BE2C (cell line): ENCODE data around the gene LRP11.

Experiments used
- DNase-seq: peaks from one replicate; pipeline ENCODE4 v3.0.0-alpha.2; 2020
- H3K27me3 ChIP-seq: fragments of 250-450 bp; sonication (Bioruptor Pico); 2 replicates; pipeline ENCODE4 v1.5.1; 2020; ENCODE audit warnings: mild to moderate bottlenecking
- H3K36me3 ChIP-seq: fragments of 250-450 bp; sonication (Bioruptor Pico); 2 replicates; pipeline ENCODE4 v1.5.1; 2020; ENCODE audit warnings: mild to moderate bottlenecking
- H3K4me1 ChIP-seq: fragments of 250-450 bp; sonication (Bioruptor Pico); 2 replicates; pipeline ENCODE4 v1.5.1; 2020
- H3K4me3 ChIP-seq: 2 replicates; pipeline ENCODE4 v1.5.1; 2011; ENCODE audit warnings: low read depth, low read length
- H3K9me3 ChIP-seq: fragments of 250-450 bp; sonication (Bioruptor Pico); 2 replicates; pipeline ENCODE4 v1.5.1; 2020
- CTCF ChIP-seq: IDR thresholded peaks from 2 replicates; pipeline ENCODE4 v1.5.1; 2012; ENCODE audit warnings: mild to moderate bottlenecking, low read depth, low read length

The LRP11 gene

GRCh38 chr6:149843051-149843633 lies 21.0 kb downstream of the LRP11 start:
- peaks cover 31% of the 10 kb centered on the region for H3K4me1 ChIP-seq
- H3K4me3 ChIP-seq: no peak overlapping the region
- H3K27me3 ChIP-seq: no peaks in the 10 kb centered on the region
- no peaks in the 10 kb centered on the region for H3K9me3 ChIP-seq
- no peak for TF ChIP-seq CTCF
- no peaks in the 10 kb centered on the region for H3K36me3 ChIP-seq
- DNase-seq: no peak

DNA sequence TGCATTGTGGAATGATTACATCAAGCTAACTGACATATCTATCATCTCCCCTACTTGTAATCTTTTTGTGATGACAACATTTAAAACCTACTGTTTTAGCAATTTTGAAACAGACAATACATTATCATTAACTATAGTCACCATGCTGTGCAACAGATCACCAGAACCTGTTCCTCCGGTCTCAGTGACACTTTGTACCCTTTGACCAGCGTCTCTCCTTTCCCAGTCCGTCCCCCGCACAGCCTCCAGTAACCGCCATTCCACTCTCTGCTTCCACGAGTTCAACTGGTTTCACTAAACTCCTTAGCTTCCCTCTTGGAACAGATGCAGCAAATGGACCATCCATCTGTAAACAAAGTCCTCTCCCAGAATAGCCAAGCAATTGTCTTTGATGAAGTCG lies 21.8 kb downstream of the LRP11 start:
- no peak for DNase-seq
- TF ChIP-seq CTCF: no peak
- H3K36me3 ChIP-seq: no peaks in the 10 kb centered on the region
- H3K9me3 ChIP-seq: no peaks in the 10 kb centered on the region
- no peak overlapping the region for H3K4me3 ChIP-seq
- no peaks in the 10 kb centered on the region for H3K27me3 ChIP-seq
- peaks cover 24% of the 10 kb centered on the region for H3K4me1 ChIP-seq

GRCh38 chr6:149840345-149841075 lies 23.6 kb downstream of the LRP11 start:
- Histone ChIP-seq H3K4me3 (no peak overlapping the region), H3K36me3 (no peaks in the 10 kb centered on the region; the same call in 1 of the 2 replicates)

DNA sequence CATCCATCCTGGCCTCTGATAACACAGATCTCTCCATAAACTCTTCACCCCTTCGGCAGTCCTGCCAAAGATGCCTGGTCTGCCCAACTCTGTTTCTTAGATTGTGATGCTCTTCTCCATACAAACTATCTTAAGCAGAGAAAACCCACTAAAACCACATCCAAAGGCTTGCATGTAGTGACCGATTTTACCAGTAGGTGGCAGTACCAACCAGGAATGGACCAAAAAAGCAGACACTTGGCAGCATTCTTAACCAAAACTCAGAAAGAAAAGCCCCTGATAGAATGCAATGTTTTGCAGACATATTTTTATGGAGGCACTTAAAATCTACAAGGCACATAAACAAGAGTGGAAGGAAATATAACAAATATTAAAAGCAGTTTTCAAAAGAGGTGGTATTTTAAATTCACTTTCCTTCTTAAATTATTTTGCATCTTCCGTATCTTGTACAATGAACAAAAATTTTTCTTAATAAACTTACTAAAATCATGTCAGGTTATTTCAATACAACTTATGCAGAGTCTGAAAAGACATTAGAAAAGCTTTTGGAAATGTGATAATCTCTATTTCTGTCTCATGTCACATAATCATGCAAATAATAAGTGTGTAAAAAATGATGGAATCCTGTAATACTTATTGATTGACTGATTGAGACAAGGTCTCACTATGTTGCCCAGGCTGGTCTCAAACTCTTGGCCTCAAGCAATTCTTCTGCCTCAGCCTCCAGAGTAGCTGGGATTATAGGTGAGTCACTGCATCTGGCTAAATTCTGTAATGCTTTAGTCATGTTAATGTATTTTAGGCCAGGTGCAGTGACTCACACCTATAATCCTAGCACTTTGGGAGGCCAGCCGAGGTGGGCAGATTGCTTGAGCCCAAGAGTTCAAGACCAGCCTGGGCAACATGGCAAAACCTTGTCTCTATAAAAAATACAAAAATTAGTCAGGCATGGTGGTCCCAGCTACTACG lies 29.4 kb downstream of the LRP11 start:
- Histone ChIP-seq H3K4me1 (no peaks in the 10 kb centered on the region), H3K27me3 (no peaks in the 10 kb centered on the region), H3K9me3 (no peaks in the 10 kb centered on the region), H3K4me3 (no peak overlapping the region), H3K36me3 (peaks cover 3% of the 10 kb centered on the region)
- peak; percentile 94 for TF ChIP-seq CTCF
- peak; percentile 55 for DNase-seq

More at GRCh38 chr6:149840345-149841075, 23.6 kb downstream of the LRP11 start:
- DNase-seq: peak; percentile 73
- H3K4me1 ChIP-seq: peaks cover 8% of the 10 kb centered on the region
- no peaks in the 10 kb centered on the region for H3K9me3 ChIP-seq
- peak; percentile 81 for TF ChIP-seq CTCF
- no peaks in the 10 kb centered on the region for H3K27me3 ChIP-seq

DNA sequence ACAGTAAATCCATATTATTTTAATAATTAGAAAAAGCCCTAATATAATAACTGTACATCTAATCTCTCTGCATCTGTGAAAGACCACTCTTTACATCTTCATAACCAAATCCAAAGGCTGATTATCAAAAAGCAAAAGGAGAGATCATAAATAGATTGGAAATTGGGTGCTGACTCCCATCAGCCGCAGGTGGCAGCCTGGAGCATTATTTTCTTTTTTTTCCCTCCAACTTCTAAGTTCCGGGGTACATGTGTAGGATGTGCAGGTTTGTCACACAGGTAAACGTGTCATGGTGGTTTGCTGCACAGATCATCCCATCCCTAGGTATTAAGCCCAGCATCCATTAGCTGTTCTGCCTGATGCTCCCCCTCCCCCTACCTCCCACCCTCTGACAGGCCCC lies 30.5 kb downstream of the LRP11 start:
- Histone ChIP-seq H3K9me3 (no peaks in the 10 kb centered on the region), H3K27me3 (no peaks in the 10 kb centered on the region), H3K36me3 (peaks cover 3% of the 10 kb centered on the region), H3K4me3 (no peak overlapping the region), H3K4me1 (no peaks in the 10 kb centered on the region)
- DNase-seq: no peak
- no peak for TF ChIP-seq CTCF
